HG03469 (cell line): ENCODE results near the gene CCDC13.

Experiments used
- ATAC-seq: cut with Tn5 transposase; IDR thresholded peaks from one replicate; pipeline ENCODE4 v1.9.1; 2021; ENCODE audit warnings: mild to moderate bottlenecking, moderate library complexity, moderate number of reproducible peaks; ENCODE audit not compliant: unreplicated experiment

Gene CCDC13

GRCh38 chr3:42800251-42800650, 27.2 kb upstream of the CCDC13 start:
- ATAC-seq = no peak

- no peak for ATAC-seq
Measured at GRCh38 chr3:42799376-42799775, 26.3 kb upstream of the CCDC13 start.

GRCh38 chr3:42796332-42796885, 23.4 kb upstream of the CCDC13 start:
- ATAC-seq = no peak

DNA sequence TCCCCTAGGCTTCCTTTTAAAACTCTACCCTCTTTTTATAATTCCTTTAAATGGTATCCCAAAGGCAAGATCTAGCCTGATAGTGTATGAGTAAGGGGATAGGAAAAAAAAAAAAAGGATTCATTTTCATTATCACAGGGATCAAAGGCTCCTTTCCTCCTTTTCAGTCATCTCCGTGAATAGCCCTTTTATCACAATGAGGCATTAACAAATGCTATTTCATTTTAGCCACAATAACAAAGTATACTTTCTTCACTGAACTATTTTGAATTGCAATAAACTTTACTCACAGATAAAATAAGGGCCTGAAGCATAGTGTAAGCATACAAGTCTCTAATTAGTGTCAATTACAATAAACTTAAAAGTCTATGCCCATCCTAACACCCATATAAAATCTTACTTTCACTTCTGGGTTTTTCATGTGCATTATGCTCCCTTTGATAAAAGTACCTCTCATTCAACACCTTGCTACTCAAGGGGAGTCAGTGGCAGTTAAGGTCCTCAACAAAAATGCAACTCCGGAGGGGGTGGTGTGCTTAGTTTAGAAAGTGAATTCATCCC, 22.6 kb upstream of the CCDC13 start:
- ATAC-seq = no peak

DNA sequence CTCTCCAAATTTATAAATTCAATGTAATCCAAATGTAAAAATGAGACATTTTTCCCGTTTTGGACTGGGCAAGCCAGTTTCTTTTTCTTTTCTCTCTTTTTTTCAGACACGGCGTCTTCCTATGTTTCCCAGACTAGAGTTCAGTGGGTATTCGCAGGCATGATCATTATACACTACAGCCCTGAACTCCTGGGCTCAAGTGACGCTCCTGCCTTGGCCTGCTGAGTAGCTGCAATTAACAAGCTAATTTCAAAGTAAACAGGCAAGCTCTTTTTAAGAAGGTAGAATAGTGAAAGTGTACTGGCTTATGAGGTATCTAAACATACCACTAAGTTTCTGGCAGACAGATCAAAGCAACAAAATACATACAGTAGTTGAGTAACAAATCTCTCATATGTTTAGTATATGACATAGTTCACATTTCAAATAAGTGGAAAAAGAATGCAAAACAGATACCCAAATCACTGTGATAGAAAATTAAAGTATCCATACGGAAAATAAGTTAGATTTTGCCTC, 17.7 kb upstream of the CCDC13 start:
- no peak for ATAC-seq

DNA sequence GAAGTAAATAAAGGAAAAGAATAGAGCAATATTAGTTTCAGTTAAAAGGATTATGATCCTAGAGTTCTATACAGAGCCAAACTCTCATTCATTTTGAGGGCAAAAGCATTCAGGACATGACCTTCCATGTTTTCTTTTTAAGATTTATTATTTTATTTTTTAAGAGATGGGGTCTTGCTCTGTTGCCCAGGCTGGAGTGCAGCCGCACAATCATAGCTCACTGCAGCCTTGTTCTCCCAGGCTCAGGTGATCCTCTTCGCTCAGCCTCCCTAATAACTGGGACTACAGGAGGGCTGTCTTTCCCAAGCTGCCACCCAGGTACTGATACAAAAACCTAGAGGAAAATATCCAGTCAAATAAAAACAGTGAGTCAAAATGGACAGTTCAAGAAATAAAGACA, 13.6 kb upstream of the CCDC13 start:
- no peak for ATAC-seq

GRCh38 chr3:42786212-42786611, 13.2 kb upstream of the CCDC13 start:
- ATAC-seq = no peak

DNA sequence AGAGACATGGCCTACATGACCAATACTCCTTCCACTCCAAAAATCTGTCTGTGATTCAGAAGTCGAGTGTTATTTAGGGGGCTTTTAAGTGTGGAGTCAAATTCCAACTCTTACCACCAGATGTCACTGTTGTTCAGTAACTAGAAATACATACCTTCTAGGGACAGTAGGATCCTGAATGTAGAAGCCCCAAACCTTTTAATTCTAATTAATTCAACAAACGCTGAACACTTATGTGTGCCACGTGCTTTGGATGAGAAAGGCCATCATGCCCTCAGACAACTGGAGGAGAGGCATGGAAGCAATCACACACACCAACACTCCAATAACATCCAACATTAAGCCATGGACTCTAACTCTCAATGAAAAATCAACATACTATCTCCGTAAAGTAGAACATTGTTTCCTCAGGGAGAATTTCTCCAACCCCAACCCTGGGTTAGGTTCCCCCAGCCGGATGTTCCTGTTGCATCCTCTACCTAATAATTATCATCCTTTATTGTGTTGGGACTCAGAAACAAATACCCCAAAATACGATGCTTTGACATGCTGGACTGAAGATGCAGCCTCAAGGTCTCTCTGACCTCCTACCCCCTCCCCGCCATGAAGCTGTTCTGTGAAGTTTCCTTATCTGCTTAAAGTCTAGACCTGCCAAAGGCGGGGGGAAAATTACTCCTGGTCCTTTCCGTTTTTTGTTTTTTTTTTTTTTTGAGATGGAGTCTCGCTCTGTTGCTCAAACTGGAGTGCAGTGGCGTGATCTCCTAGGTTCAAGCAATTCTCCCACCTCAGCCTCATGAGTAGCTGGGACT, 8.0 kb upstream of the CCDC13 start:
- no peak for ATAC-seq

- no peak for ATAC-seq
Measured at GRCh38 chr3:42780398-42780797, 7.3 kb upstream of the CCDC13 start.

DNA sequence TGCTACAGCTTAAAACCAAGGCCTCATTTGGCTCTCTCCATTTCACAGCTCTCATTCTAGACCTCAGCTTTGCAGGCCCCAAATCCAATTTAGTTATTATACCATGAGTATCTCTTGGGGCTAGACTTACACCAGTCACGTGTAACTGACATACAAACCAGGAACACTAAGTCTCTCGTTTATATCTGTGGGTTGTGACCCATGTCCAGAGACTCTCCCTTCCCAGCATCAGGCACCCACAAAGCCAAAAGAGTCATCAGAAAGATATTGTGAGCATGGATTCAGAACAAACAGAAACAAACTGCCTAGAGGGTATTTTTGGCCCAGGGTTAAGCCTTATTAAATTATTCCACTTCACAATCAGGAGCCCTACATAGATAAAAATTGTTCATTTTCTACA, 5.6 kb upstream of the CCDC13 start:
- ATAC-seq = no peak

GRCh38 chr3:42773409-42773751, 327 bp upstream of the CCDC13 start:
- ATAC-seq = peak; percentile 6

GRCh38 chr3:42771271-42771670, 1.8 kb downstream of the CCDC13 start:
- ATAC-seq = no peak

DNA sequence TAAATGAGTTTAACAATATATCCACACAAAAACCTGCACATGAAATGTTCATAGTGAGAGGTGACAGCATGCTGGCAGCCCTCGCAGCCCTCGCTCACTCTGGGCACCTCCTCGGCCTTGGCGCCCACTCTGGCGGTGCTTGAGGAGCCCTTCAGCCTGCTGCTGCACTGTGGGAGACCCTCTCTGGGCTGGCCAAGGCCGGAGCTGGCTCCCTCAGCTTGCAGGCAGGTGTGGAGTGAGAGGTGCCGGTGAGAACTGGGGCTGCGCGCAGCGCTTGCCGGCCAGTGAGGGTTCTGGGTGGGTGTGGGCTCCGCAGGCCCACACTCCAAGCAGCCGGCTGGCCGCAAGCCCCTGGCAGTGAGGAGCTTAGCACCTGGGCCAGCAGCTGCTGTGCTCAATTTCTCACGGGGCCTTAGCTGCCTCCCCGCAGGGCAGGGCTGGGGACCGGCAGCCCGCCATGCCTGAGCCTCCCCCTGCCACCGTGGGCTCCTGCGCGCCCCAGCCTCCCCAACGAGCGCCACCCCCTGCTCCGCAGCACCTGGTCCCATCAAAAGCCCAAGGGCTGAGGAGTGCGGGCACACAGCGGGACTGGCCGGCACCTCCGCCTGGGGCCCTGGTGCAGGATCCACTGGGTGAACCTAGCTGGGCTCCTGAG, 3.4 kb downstream of the CCDC13 start:
- ATAC-seq = no peak

- no peak for ATAC-seq
Measured at GRCh38 chr3:42764561-42765295, 8.3 kb downstream of the CCDC13 start.

DNA sequence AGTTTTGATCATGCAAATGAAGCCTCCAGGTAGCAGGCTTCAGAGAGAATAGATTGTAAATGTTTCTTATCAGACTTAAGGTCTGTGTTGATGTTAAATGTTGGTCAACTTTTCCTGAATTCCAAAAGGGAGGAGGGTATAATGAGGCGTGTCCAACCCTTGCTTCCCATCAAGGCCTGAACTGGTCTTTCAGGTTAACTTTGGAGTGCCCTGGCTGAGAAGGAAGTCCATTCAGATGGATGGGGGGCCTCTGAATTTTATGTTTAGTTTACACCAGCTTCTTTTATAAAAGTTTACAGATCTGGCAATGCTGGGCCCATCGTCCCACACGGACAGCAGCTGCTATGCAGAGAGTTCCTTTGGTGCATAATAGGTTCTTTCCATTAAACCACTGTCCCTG, 8.9 kb downstream of the CCDC13 start:
- ATAC-seq = no peak

GRCh38 chr3:42763021-42763420, 10.0 kb downstream of the CCDC13 start:
- ATAC-seq = no peak

GRCh38 chr3:42762046-42762724, 10.9 kb downstream of the CCDC13 start:
- no peak for ATAC-seq

DNA sequence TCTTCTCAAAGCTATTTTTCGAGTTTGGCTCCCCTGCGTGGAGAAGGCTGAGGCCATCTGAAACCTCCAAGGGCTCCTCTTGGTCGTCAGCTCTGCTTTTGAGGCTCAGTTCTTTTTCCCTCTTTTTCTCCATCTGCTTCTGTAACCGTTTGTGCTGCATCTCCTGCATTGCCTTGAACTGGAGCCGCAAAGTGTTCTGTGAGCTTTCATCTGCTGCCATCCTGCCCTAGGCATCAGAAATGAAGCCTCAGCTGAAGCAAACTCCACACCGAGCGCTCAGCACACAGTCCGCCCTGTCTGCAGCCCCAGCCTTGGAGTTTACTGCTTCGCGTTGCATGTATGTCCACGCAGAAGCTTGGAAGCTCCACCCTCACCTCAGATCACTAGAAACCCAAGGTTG, 14.9 kb downstream of the CCDC13 start:
- no peak for ATAC-seq

GRCh38 chr3:42756681-42757213, 16.3 kb downstream of the CCDC13 start:
- ATAC-seq = no peak
